Testis (tissue), 3 donors: ENCODE measurements around the gene CGAS. TPM values are rescaled to one million over a fixed set of nuclear protein-coding genes. Genes with fewer than 3 reads are reported as not detected.

Source experiments
- DNase-seq: peaks from one replicate; pipeline ENCODE4 v3.0.0-alpha.2; 2019
- H3K27ac ChIP-seq, 2 donors: fragments of 200-600 bp; sonication (generic); one replicate each; pipeline ENCODE4 v1.5.1; 2019
- H3K27me3 ChIP-seq: fragments of 200-600 bp; sonication (generic); one replicate; pipeline ENCODE4 v1.5.1; 2019
- H3K36me3 ChIP-seq: fragments of 200-600 bp; sonication (generic); one replicate; pipeline ENCODE4 v1.5.1; 2017; ENCODE audit warnings: low read depth; ENCODE audit errors: missing control alignments
- H3K4me1 ChIP-seq: fragments of 200-600 bp; sonication (generic); one replicate; pipeline ENCODE4 v1.5.1; 2019
- H3K4me3 ChIP-seq, 2 donors: fragments of 200-600 bp; sonication (generic); one replicate each; pipeline ENCODE4 v1.5.1; 2017 to 2019
- H3K9me3 ChIP-seq: fragments of 200-600 bp; sonication (generic); one replicate; pipeline ENCODE4 v1.5.1; 2017
- CTCF ChIP-seq, 3 experiments: fragments of 450-650 bp in 2 of 3; fragments of 200-600 bp in 1 of 3; sonication (generic) in 1 of 3; IDR thresholded peaks; one replicate each; pipeline ENCODE4 v1.5.1; 2016 to 2019; ENCODE audit warnings: antibody characterized with exemption in 3 of 3, mild to moderate bottlenecking in 2 of 3, moderate library complexity in 1 of 3
- POLR2A ChIP-seq: fragments of 450-650 bp; IDR thresholded peaks from one replicate; pipeline ENCODE4 v1.6.1; 2017; ENCODE audit warnings: antibody characterized with exemption, mild to moderate bottlenecking, moderate library complexity
- WGBS, 2 donors: methylation state at CpG; one replicate each; pipeline ENCODE4 v1.1.5; 2018; 5-methylcytosine and 5-hydroxymethylcytosine counted together
- intact Hi-C: fragments of 100-400 bp; cut with DNase I; formaldehyde crosslinking; loops from one replicate; pipeline ENCODE4 v1.15.1; 2023; ENCODE audit warnings: low total_unique reads
- polyA plus RNA-seq: library from polyadenylated mRNA; stranded (reverse); fragments of 350-450 nt; fragmentation: Illumina TruSeq; extraction: RNeasy Lipid Tissue Mini Kit (QIAGEN cat#74804); gene quantifications from one replicate; pipeline ENCODE4 v1.2.3, GENCODE V29; 2014; ENCODE audit warnings: low read depth, low replicate concordance; ENCODE audit not compliant: insufficient read depth
- total RNA-seq, 2 donors: library from RNA; depleted of rRNA; stranded (reverse); fragments of >200 nt; gene quantifications; one replicate each; pipeline ENCODE4 v1.2.3, GENCODE V29; 2016

CGAS gene
- total and polyA plus RNA-seq, 3 donors from 2014 or later: 0.58 to 2.4 (median 1.9) TPM

- Histone ChIP-seq H3K9me3 (no peaks in the 10 kb centered on the region), H3K36me3 (no peaks in the 10 kb centered on the region), H3K27me3 (no peaks in the 10 kb centered on the region), H3K4me1 (no peaks in the 10 kb centered on the region), H3K27ac (no peak overlapping the region), H3K4me3 (no peak overlapping the region)
- 90% methylated on average over 12 of the region's 12 CpGs for WGBS, 2 donors
- TF ChIP-seq POLR2A (no peak), CTCF (IDR thresholded peaks at IDR 0.05) (no peak)
- intact Hi-C loops: no loop called here
- DNase-seq: no peak
Measured at GRCh38 chr6:73481969-73482368, 29.9 kb upstream of the CGAS start.

- H3K27me3 ChIP-seq: no peaks in the 10 kb centered on the region
- TF ChIP-seq POLR2A (no peak), CTCF (IDR thresholded peaks at IDR 0.05) (no peak)
- no peaks in the 10 kb centered on the region for H3K4me1 ChIP-seq
- no peak for DNase-seq
- H3K27ac ChIP-seq: no peak overlapping the region
- H3K36me3 ChIP-seq: no peaks in the 10 kb centered on the region
- 93 to 98% methylated on average over 4 of the region's 4 CpGs for WGBS, 2 donors
- H3K4me3 ChIP-seq: no peak overlapping the region
- no peaks in the 10 kb centered on the region for H3K9me3 ChIP-seq
- intact Hi-C loops: no loop called here
Measured at GRCh38 chr6:73477407-73477806, 25.3 kb upstream of the CGAS start.

GRCh38 chr6:73476723-73477122, 24.6 kb upstream of the CGAS start:
- Histone ChIP-seq H3K4me1 (no peaks in the 10 kb centered on the region), H3K27ac (no peak overlapping the region), H3K4me3 (no peak overlapping the region), H3K27me3 (no peaks in the 10 kb centered on the region), H3K9me3 (no peaks in the 10 kb centered on the region), H3K36me3 (no peaks in the 10 kb centered on the region)
- DNase-seq: no peak
- WGBS, 2 donors: 97% methylated on average over 10 of the region's 10 CpGs
- no peak for TF ChIP-seq CTCF (IDR thresholded peaks at IDR 0.05)
- no peak for TF ChIP-seq POLR2A
- intact Hi-C loops: no loop called here

- no peak overlapping the region for H3K27ac ChIP-seq
- H3K4me1 ChIP-seq: no peaks in the 10 kb centered on the region
- 78 to 88% methylated on average over 2 of the region's 2 CpGs for WGBS, 2 donors
- intact Hi-C loops: no loop called here
- no peaks in the 10 kb centered on the region for H3K9me3 ChIP-seq
- H3K36me3 ChIP-seq: no peaks in the 10 kb centered on the region
- H3K27me3 ChIP-seq: no peaks in the 10 kb centered on the region
- no peak overlapping the region for H3K4me3 ChIP-seq
- DNase-seq: no peak
- TF ChIP-seq POLR2A (no peak), CTCF (IDR thresholded peaks at IDR 0.05) (no peak)
Measured at GRCh38 chr6:73471686-73472290, 19.7 kb upstream of the CGAS start.
